ENCODE results near the gene ADAMTS16.

DNA sequence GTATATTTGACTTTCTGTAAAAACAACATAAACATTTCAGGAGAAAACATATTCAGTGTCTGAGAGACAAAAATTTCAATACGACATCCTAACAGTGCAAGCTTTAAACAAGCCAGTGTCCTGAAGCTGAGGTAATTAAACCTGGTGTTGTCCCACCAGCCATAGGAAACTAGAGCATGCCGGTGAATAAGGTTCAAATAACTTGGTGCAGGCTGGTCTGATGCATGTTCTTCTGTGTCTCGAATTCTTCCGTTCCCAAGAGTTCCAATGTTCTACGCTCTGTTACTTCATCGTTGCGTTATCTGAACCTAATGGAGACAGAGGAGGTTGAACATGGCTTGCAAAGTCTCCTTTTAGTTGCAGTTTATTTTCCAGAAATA lies 48.9 kb downstream of the ADAMTS16 start:
- TF ChIP-seq, protein P1, sequence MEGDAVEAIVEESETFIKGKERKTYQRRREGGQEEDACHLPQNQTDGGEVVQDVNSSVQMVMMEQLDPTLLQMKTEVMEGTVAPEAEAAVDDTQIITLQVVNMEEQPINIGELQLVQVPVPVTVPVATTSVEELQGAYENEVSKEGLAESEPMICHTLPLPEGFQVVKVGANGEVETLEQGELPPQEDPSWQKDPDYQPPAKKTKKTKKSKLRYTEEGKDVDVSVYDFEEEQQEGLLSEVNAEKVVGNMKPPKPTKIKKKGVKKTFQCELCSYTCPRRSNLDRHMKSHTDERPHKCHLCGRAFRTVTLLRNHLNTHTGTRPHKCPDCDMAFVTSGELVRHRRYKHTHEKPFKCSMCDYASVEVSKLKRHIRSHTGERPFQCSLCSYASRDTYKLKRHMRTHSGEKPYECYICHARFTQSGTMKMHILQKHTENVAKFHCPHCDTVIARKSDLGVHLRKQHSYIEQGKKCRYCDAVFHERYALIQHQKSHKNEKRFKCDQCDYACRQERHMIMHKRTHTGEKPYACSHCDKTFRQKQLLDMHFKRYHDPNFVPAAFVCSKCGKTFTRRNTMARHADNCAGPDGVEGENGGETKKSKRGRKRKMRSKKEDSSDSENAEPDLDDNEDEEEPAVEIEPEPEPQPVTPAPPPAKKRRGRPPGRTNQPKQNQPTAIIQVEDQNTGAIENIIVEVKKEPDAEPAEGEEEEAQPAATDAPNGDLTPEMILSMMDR (IDR thresholded peaks at IDR 0.05), result no peak
- TF ChIP-seq POLR2A (IDR thresholded peaks at IDR 0.05), result no peak

Measured in esophagus squamous epithelium (tissue), 4 donors.